ENCODE data around the gene OR52B6. TPM values are rescaled to one million over a fixed set of nuclear protein-coding genes. Genes with fewer than 3 reads are reported as not detected.
"Not testable (repeated sequence)": the region's sequence is repeated elsewhere in the genome, so short reads cannot be mapped to it uniquely, and the experiment has no call there.

The OR52B6 gene, protein sequence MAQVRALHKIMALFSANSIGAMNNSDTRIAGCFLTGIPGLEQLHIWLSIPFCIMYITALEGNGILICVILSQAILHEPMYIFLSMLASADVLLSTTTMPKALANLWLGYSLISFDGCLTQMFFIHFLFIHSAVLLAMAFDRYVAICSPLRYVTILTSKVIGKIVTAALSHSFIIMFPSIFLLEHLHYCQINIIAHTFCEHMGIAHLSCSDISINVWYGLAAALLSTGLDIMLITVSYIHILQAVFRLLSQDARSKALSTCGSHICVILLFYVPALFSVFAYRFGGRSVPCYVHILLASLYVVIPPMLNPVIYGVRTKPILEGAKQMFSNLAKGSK
- total RNA-seq (2014; rRNA removed; shearing (Covaris generic)): not detected in 2 replicates

DNA sequence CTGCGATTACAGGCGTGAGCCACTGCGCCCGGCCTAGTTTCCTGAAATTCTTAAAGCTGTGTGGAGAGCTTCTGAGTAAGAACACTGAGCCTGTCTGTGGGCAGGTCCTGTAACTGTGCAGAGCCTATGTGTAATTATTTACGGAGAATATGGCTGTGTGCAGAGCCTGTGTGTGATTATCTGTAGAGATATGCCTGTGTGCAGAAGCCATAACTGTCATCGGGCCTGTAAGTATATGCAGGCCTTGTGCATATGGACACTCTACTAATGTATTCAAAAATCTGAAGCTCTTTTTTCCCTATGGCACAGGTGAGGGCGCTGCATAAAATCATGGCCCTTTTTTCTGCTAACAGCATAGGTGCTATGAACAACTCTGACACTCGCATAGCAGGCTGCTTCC lies at the start of gene OR52B6:
OR52B6 (plus strand) TSS at position 301 of the 400 bp plus-strand sequence; CDS start at position 301, 0 bp downstream.
- no peak for DNase-seq (ENCODE audit: low spot score)

DNA sequence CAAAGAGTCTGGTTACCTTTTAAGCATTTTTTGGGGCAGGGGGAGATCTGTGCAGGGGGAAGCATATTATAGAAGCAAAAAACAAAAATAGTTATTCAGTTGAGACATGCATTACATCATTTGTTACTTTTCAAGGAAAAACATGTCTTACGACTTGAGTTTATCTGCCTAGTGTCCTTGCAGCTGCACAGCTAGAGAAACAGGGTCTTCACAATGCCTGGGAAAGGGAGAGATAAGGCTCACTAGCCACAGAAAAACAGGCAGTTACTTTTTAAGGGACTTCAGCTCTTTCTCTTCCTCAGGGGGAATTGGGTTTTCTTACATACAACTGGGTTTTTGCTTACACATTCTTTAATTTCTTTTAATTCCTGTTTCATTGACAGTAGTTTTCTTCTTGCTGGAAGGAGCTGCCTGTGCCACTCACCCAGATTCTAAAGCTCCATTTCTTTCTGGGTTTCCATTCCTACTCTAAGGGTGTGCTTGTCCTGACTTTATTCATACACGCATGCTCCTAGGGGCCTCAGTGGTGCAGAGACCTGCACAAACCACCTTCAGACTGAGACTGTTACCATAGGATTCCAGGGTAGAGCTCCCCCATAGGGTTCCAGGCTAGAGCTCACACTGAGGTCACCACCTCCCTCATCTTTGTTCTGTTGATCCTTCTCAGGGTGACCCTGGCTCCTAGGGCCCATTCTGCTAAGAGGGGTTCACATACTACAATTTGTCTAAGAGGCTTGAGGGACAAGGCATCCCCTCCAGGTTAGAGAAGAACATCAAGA lies 49.4 kb upstream of the OR52B6 start:
- no peak for DNase-seq (ENCODE audit: low spot score)

DNA sequence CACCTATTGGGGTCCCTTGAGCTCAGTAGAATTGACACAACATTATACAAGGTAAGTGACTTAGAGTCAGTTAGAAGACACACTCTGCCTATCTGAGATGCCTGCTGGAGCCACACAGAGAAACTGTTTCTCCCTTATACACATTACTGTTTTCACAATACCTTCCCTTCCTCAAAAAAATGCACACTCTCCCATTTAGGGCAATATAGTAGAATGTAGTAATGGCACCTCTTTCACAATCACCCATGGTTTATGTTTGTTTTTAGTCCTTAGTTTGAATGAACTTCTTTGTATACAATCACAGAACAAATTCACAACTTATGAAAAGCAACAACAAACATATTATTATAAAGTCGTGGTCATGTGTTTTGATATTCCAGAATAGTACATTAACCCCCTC lies 46.6 kb upstream of the OR52B6 start:
- DNase-seq (ENCODE audit: low spot score): no peak

DNA sequence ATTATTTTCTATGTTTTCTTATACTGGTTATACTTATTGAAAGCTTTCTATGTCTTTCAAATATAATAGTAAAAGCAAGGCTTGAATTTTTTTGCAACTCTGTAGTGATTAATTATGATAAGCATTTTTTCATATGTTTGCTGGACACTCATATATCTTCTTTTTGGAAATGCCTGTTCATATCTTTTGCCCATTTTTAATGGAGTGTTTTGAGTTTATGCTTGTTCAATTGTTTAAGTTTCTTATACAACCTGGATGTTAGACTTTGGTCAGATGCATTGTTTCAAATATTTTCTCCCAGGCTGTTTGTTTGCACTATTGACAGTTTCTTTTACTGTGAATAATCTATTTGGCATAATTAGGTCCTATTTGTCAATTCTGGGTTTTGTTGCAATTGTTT lies 44.2 kb upstream of the OR52B6 start:
- DNase-seq (ENCODE audit: low spot score): no peak

DNA sequence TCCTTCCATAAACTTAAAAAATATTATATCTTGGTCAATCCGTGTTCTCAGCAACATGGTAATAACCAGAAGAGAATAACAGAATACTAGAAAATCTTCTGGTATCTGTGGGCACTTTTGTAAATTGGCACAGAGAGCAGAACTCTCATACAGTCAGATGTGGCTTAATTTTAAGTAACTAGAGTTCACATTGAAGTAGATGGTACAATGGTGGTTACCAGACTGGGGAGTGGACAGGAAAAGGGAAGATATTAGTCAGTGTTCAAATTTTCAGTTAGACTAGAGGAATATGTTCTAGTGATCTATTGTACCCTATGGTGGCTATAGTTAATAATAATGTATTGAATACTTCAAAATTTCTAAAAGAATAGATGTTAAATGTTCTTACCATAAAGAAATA lies 39.2 kb upstream of the OR52B6 start:
- no peak for DNase-seq (ENCODE audit: low spot score)

DNA sequence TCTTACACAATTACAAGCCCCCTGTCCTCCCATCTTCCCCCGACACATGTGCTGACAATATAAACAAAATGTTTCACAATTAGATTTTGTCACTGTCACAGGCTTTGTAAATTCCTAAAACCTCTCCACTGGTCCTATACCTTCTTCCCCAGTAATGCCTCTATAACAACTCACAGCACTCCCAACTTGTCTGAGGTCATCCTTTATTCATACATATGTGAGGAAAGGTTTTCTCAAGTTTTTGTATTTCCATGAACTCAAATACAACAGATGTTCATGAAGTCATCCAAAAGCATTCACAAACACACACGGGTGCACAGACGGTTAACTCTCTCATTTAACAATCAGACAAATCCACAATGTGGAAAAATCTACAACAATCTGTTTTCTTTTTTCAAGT lies 34.2 kb upstream of the OR52B6 start:
- no peak for DNase-seq (ENCODE audit: low spot score)

DNA sequence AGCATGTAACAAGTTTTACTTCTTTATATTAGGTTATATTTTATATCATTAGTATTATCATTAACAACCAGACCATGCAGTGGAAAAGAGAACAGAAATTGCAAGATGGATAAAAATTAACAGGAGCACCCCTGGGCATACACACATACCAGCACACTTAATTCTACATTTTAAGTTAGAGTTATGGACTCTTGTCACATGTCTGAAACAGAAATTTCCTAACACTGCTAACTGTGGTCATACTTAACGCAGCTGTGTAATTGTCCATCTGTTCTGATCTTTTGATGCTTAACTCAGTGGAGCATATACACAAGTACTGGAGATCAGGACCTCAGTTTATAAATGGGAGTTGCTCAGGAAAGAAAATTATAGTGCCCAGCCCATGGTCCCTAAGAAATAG lies 32.7 kb upstream of the OR52B6 start:
- DNase-seq (ENCODE audit: low spot score): no peak

DNA sequence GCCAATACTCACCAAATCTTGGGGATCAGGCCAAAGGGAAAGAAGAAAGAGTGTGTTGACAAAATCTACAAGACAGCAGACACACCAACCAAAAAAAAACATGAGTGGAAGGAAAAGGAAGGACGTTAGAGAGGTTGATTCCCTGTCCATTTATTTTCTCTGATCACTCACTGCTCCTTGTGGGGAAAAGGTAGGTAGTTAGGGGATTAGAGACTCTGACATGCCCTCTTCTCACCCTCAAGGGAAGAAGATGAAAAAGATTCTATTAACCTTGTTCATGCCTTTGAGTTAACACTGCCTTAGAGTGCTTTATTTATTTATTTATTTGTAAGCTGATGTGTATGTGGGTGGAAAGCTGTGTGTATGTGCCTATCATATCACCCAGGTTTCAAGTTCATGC lies 32.2 kb upstream of the OR52B6 start, which contains the start of gene OR52H1:
OR52H1 (minus strand) TSS at position 101 of the 400 bp plus-strand sequence. CDS start 3,035 bp downstream, outside the sequence.
- DNase-seq (ENCODE audit: low spot score): no peak

DNA sequence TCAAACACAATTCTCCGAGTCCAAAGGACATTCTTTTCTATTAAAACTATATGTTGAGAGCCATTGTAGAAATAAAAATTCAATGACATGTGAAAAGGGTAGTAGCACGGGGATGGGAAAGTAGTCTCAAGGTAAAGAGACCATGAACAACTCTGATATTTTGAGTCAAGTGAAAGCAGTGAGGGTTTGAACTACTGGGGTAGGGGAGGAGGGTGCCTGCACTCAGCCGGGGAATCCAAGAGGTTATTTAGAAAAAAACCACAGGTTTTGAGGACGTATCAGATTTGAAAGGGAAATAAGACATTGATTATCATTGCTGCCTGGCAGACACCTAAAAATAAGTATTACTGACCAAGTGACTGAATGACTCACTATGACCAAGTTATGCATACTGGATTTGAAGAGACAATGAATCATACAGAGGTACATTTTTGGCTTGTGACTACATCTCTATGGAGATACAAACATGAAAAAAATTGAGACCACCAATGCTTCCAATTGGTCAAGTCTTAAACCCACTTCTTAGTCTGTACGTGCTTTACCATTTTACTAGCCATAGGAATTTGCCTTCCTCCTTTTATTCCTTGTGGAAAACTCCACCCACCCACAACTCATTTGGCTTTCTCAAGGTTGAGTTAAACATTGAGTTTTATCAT lies 30.1 kb upstream of the OR52B6 start:
- DNase-seq (ENCODE audit: low spot score): no peak

DNA sequence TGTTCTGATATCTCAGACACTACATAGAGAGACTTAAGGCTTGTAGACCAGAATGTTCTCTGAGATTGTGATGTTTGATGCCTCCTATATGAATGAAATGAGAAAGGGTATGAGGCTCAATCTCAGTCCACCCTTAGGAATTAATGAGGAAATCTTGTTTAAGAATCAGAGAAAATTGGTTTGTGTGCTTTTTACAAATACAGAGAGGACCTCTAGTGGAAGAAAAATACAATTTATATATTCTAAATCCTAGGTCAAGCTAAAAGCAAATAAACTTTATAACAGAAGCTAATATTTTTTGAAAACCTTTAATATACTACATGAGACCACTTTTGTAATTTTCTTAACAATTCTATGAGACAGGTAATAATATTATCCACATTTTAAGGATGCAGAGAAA lies 27.3 kb upstream of the OR52B6 start:
- no peak for DNase-seq (ENCODE audit: low spot score)

DNA sequence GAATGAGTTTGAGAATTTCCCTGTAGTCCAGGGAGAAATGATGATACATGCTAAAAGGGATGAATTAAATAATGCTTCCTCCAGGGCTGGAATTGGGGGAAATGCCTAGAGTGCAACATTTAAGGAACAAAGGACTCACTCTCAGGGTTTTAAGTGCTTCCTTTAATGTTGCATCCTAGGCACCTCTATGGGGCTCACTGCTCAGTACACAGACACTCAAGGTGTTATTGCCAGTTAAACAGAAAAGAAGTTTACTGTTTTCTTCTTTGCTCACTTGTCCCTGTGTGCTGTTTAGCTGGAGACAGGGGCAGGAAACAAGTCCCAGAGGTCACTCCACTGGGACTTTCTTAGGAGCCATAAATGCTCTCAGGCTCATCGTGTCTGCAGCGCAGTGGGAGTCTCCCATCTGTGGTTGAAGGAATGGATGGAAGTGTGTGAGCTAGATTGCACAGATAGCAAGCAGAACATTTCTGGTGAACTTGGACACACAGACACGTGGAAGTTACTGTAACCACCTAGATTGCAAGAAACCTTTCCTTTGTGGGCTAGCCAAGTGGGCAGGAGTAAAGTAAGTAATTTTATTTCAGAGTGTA lies 24.0 kb upstream of the OR52B6 start:
- DNase-seq (ENCODE audit: low spot score): no peak

DNA sequence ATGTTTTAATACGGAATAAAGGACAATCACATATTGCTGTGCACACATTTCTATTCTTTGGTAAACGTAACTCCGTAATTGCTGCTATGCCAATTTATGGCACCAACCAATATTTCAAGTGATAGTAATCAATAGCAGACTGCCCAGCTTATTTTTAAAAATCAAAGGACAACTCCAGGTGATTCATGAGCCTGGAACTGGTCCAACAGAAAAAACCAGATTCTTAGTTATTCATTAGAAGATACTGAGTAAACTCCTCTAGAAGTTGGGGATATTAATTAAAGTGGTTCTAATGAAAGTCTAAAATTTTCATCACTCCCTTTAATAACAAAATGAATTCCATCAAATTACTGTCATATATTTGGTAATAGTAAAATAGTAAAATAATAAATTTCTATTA lies 22.9 kb upstream of the OR52B6 start:
- DNase-seq (ENCODE audit: low spot score): no peak

DNA sequence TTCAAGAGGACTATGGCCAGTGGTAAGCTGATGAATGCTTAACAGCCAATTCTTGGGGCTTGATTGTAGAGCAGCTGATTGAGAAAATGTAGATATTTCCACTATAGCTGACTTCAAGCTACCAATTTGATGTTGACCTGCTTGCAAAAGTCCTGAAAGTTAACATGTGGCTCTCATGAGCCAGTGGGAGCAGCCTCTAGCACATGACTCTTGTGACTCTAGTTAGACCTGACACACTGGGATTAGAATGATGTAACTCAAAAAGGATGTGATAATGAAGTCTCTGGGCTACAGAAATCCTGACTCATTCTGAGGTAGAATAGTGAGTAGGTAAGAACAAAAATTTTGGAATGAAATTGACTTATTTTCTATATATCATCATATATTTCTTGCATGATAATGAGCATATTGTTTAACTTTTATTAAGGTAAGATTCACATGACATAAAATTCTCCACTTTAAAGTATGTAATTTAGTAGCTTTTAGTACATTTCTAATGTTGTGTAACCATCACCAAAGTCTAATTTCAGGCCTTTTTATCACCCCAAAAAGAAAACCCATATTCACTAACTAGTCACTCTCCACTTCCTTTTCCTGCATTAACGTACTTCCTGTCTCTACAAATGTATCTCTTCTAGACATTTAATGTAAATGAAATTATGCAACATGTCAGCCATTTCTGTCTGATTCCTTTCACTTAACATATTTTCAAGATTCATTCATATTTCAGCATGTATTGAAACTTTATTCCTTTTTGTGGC lies 16.2 kb upstream of the OR52B6 start:
- no peak for DNase-seq (ENCODE audit: low spot score)

DNA sequence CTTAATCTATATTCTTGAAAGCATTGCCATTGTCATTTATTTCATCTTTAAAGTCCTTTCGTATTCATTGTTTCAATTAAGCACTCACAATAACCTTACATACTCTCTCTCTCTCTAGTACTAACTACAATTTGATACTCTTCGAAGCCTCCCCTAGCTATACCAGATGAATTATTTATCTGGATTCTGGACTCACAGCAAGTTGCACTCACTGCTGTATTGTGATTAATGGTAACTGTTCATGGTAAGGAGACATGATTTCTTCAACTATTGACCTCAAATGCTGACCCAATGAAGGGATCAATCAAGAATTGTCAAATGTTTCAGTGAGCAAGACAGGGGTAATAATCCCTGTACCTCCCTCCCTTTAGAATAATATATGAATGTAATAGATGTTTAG lies 6.0 kb upstream of the OR52B6 start:
- no peak for DNase-seq (ENCODE audit: low spot score)

DNA sequence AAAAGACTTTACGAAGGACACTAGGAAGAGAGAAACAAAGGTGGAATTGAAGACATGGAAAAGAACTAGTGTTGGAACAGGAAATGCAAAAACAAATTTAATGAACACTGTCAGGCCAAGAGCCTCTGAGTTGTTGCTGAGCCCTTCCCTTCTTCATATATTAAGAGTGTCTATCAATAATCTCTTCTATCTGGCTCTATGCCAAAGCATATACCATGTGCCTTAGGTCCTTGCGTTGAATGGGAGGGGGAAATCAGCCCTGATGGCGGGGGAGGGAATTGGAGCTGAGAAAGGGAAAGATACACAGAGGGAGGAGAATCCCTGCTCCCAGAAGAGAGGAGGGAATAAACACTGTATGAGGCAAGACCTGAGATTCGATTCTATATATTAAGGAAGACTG lies 5.5 kb upstream of the OR52B6 start:
- DNase-seq (ENCODE audit: low spot score): no peak

DNA sequence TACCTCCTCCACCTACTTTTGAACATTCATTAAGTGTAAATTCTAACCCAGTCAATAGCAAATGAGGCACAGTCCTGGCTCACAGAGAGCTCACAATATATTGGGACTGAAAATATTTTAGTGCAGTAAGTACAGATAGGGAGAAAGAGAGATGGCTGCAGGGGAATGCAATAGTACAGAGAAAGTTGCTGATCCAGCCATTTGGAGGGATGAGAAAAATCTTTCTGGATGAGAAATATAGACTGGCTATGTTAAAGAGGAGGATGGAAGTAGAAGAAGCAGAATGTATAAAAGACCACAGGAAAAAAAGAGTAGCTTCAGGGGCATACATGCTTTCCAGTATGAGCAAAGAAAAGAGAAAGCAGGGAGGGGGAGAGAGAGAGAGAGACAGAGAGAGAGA lies 3.6 kb upstream of the OR52B6 start:
- no peak for DNase-seq (ENCODE audit: low spot score)

DNA sequence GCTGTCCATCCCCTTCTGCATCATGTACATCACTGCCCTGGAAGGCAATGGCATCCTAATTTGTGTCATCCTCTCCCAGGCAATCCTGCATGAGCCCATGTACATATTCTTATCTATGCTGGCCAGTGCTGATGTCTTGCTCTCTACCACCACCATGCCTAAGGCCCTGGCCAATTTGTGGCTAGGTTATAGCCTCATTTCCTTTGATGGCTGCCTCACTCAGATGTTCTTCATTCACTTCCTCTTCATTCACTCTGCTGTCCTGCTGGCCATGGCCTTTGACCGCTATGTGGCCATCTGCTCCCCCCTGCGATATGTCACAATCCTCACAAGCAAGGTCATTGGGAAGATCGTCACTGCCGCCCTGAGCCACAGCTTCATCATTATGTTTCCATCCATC lies 337 bp downstream of the OR52B6 start:
- no peak for DNase-seq (ENCODE audit: low spot score)

DNA sequence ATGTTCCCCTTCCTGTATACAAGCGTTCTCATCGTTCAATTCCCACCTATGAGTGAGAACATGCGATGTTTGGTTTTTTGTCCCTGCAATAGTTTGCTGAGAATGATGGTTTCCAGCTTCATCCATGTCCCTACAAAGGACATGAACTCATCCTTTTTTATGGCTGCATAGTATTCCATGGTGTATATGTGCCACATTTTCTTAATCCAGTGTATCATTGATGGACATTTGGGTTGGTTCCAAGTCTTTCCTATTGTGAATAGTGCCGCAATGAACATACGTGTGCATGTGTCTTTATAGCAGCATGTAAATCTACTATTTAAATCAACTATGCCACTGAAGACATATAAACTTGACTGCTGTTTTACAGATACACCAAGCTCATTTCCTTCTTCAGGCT lies 3.8 kb downstream of the OR52B6 start:
- DNase-seq (ENCODE audit: low spot score): not testable (repeated sequence)

DNA sequence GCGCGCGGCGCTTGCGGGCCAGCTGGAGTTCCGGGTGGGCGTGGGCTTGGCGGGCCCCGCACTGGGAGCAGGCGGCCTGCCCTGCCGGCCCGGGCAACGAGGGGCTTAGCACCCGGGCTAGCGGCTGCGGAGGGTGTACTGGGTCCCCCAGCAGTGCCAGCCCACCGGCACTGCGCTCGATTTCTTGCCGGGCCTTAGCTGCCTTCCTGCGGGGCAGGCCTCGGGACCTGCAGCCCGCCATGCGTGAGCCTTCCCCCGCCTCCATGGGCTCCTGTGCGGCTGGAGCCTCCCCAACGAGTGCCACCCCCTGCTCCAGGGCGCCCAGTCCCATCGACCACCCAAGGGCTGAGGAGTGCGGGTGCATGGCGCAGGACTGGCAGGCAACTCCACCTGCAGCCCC lies 9.2 kb downstream of the OR52B6 start:
- DNase-seq (ENCODE audit: low spot score): not testable (repeated sequence)

DNA sequence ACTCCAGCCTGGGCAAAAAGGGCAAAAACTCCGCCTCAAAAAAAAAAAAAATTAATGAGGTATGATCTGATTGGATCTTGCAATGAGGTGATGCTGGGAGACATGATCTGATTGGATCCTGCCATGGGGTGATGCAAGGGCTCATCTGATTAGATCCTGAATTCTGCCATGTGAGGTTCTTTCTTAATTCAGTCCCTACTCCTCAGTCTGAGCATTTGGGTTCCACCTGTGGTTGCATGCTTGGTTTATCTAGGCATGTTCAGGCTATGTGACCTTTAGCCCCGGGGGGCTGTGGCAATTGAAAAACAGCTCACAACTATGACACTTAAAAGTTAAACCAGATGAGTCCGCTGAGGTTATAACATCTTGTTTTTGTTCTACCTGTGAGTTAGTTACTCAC lies 10.9 kb downstream of the OR52B6 start:
- no peak for DNase-seq (ENCODE audit: low spot score)

DNA sequence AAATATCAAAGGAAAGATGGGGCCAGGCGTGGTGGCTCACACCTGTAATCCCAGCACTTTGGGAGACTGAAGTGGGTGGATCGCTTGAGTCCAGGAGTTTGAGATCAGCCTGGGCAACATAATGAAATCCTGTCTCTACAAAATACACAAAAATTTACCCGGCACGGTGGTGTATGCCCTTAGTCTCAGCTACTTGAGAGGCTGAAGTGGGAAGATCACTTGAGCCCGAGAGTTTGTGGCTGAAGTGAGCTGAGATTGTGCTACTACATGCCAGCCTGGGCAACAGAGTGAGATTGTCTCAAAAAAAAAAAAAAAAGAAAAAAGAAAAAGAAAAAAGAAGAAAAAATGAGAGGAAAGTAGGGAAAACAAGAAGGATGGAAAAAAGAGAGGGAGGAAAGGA lies 11.9 kb downstream of the OR52B6 start:
- DNase-seq (ENCODE audit: low spot score): no peak

Measured in HT-29 (cell line).